CD8-positive, alpha-beta memory T cell (primary cell): ENCODE measurements around the gene DGCR8. TPM values are rescaled to one million over a fixed set of nuclear protein-coding genes. Genes with fewer than 3 reads are reported as not detected.

Source experiments
- CTCF ChIA-PET: fragments of 350-600 bp; sonication (Branson Sonifier 250); formaldehyde crosslinking; loops from one replicate; lab custom pipeline; 2021; ENCODE audit warnings: antibody characterized with exemption; lab: Charles Lee
- POLR2A ChIA-PET: fragments of 350-600 bp; sonication (Branson Sonifier 250); formaldehyde crosslinking; loops from one replicate; lab custom pipeline; 2021; ENCODE audit warnings: antibody characterized with exemption; lab: Charles Lee
- DNase-seq, 5 donors: peaks; one replicate each; pipeline versions ENCODE4 v3.0.0 to v3.0.0-alpha.2; 2020 to 2022; ENCODE audit warnings: mixed read lengths in 1 of 5
- H3K27ac ChIP-seq: one replicate; pipeline ENCODE4 v1.7.0; 2013; ENCODE audit warnings: low read depth, mild to moderate bottlenecking, low read length, moderate library complexity
- H3K27me3 ChIP-seq: 2 replicates; pipeline ENCODE4 v1.7.0; 2013; ENCODE audit warnings: low read length, mild to moderate bottlenecking; ENCODE audit not compliant: insufficient read depth, poor library complexity, severe bottlenecking
- H3K36me3 ChIP-seq: 2 replicates; pipeline ENCODE4 v1.7.0; 2013; ENCODE audit warnings: mild to moderate bottlenecking, low read length, moderate library complexity; ENCODE audit not compliant: insufficient read depth
- H3K4me1 ChIP-seq: 2 replicates; pipeline ENCODE4 v1.7.0; 2013; ENCODE audit warnings: mild to moderate bottlenecking, low read length, moderate library complexity; ENCODE audit not compliant: insufficient read depth
- H3K4me3 ChIP-seq: 2 replicates; pipeline ENCODE4 v1.7.0; 2013; ENCODE audit warnings: mild to moderate bottlenecking, low read length
- H3K9me3 ChIP-seq: 2 replicates; pipeline ENCODE4 v1.7.0; 2013; ENCODE audit warnings: mild to moderate bottlenecking, low read length
- H3K27ac Mint-ChIP-seq, 8 donors: one replicate each; pipeline ENCODE4 v1.8.0; 2020 to 2021; ENCODE audit warnings: mixed read lengths in 8 of 8, mild to moderate bottlenecking in 6 of 8, inconsistent platforms in 3 of 8, moderate library complexity in 3 of 8
- H3K27me3 Mint-ChIP-seq, 2 donors: one replicate each; pipeline ENCODE4 v1.8.0; 2020 to 2021; ENCODE audit warnings: mixed read lengths in 2 of 2, mild to moderate bottlenecking in 1 of 2, moderate library complexity in 1 of 2
- H3K36me3 Mint-ChIP-seq, 3 donors: one replicate each; pipeline ENCODE4 v1.8.0; 2020 to 2021; ENCODE audit warnings: mixed read lengths in 3 of 3, inconsistent platforms in 1 of 3, mild to moderate bottlenecking in 1 of 3
- H3K4me1 Mint-ChIP-seq, 3 donors: one replicate each; pipeline ENCODE4 v1.8.0; 2020 to 2021; ENCODE audit warnings: mixed read lengths in 3 of 3, inconsistent platforms in 1 of 3, mild to moderate bottlenecking in 1 of 3
- H3K4me3 Mint-ChIP-seq, 7 donors: one replicate each; pipeline ENCODE4 v1.8.0; 2020 to 2021; ENCODE audit warnings: mixed read lengths in 7 of 7, mild to moderate bottlenecking in 6 of 7, moderate library complexity in 4 of 7, inconsistent platforms in 2 of 7
- H3K9me3 Mint-ChIP-seq, 5 donors: one replicate each; pipeline ENCODE4 v1.8.0; 2020 to 2022; ENCODE audit warnings: mixed read lengths in 5 of 5, mild to moderate bottlenecking in 3 of 5, moderate library complexity in 2 of 5, inconsistent platforms in 1 of 5
- polyA plus RNA-seq: library from polyadenylated mRNA; unstranded; fragments of 300-500 nt; fragmentation: Illumina TruSeq; gene quantifications from one replicate; pipeline ENCODE4 v1.2.3, GENCODE V29; 2021
- total RNA-seq, 2 experiments: library from RNA; stranded (reverse); gene quantifications; one replicate each; pipeline ENCODE4 v1.2.3, GENCODE V29; 2021

The DGCR8 gene
- total and polyA plus RNA-seq, 3 experiments from 2014 or later = 10.6 to 73.8 (median 68.6) TPM

GRCh38 chr22:20107471-20107901, 27.4 kb downstream of the DGCR8 start:
- Mint-ChIP-seq H3K36me3 (peaks cover 0 to 76% (median 8%) of the 10 kb centered on the region in 3 donors), H3K27ac (peak overlapping the region in 5 of 8 donors; percentile 42 to 96 (median 82)), H3K27me3 (no peaks in the 10 kb centered on the region), H3K9me3 (no peaks in the 10 kb centered on the region), H3K4me3 (no peak overlapping the region), H3K4me1 (peaks cover 8 to 20% (median 10%) of the 10 kb centered on the region in 3 donors)
- Histone ChIP-seq H3K27me3 (no peaks in the 10 kb centered on the region), H3K4me1 (no peaks in the 10 kb centered on the region), H3K36me3 (peaks cover 64% of the 10 kb centered on the region), H3K9me3 (no peaks in the 10 kb centered on the region), H3K4me3 (no peak overlapping the region), H3K27ac (no peak overlapping the region)
- ChIA-PET POLR2A (interaction anchor here (0.6 kb wide), 2 partner anchors 36 to 468 kb away, joined by 4 read pairs; no protein-coding TSS in a partner anchor), CTCF (interaction anchor here (1.8 kb wide), 1 partner anchor 15 kb away, joined by 4 read pairs; no protein-coding TSS in a partner anchor)
- peak in 1 of 5 donors; percentile 39 for DNase-seq

DNA sequence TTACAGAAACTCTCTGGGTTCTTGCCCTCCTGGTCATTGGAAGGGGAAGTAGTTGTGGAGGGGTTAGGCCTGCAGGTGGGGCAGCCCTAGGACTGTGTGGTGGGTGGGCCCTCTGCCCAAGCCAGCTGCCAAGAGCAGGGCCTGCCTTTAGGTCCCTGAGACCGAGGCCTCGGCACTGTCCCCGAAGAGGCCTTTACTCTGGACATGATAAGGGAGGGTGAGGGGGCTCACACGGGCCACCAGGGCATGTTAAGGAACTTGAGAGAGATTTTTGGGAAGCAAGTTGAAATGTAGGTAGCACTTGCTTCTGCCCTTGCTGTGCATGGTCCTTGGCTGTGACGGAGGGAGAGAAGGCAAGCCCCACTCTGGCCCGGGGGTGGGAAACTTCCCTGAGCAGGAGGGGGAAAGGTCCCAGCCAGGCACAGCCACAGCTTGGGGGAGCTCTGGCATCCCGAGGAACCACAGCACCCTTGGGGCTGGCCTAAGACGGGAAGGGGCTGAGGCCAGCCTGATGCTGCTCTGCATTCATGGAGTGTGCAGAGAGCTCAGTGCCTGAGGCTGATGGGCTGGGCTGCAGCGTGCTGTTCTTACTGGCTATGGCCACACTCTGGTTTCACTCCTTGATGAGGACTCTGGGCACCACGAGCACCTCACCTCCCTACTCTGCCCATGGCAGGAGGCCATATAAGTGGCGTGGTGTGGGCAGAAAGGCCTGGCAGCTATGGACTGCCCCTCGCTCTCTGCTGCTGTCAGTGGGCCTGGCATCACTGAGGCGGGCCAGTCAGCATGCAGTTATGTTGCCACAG, 28.1 kb downstream of the DGCR8 start:
- Mint-ChIP-seq H3K27me3 (no peaks in the 10 kb centered on the region), H3K36me3 (peaks cover 0 to 79% (median 8%) of the 10 kb centered on the region in 3 donors), H3K9me3 (no peaks in the 10 kb centered on the region), H3K27ac (peak overlapping the region in 5 of 8 donors; percentile 42 to 96 (median 70)), H3K4me1 (peaks cover 7 to 16% (median 10%) of the 10 kb centered on the region in 3 donors), H3K4me3 (no peak overlapping the region)
- H3K27ac ChIP-seq = no peak overlapping the region
- ChIA-PET POLR2A (interaction anchor here (0.6 to 1.5 kb wide), 2 partner anchors 9 to 37 kb away, joined by 4 to 5 read pairs; partner anchors contain the start of gene TRMT2A), CTCF (interaction anchor here (0.8 to 1.8 kb wide), 2 partner anchors 16 to 21 kb away, joined by 3 to 4 read pairs; no protein-coding TSS in a partner anchor)
- H3K4me3 ChIP-seq = no peak overlapping the region
- no peaks in the 10 kb centered on the region for H3K9me3 ChIP-seq
- peak in 1 of 5 donors; percentile 38 for DNase-seq
- H3K27me3 ChIP-seq = no peaks in the 10 kb centered on the region
- no peaks in the 10 kb centered on the region for H3K4me1 ChIP-seq
- peaks cover 71% of the 10 kb centered on the region for H3K36me3 ChIP-seq

GRCh38 chr22:20108757-20109230, 28.8 kb downstream of the DGCR8 start:
- peak in 1 of 5 donors; percentile 3 for DNase-seq
- Mint-ChIP-seq H3K4me3 (no peak overlapping the region), H3K36me3 (peaks cover 0 to 80% (median 4%) of the 10 kb centered on the region in 3 donors), H3K27me3 (no peaks in the 10 kb centered on the region), H3K4me1 (peaks cover 7 to 16% (median 10%) of the 10 kb centered on the region in 3 donors), H3K27ac (peak overlapping the region in 3 of 8 donors; percentile 12 to 75 (median 70)), H3K9me3 (no peaks in the 10 kb centered on the region)
- H3K4me3 ChIP-seq = no peak overlapping the region
- H3K4me1 ChIP-seq = no peaks in the 10 kb centered on the region
- no peaks in the 10 kb centered on the region for H3K9me3 ChIP-seq
- H3K27me3 ChIP-seq = no peaks in the 10 kb centered on the region
- no peak overlapping the region for H3K27ac ChIP-seq
- ChIA-PET CTCF (interaction anchor here (0.8 to 1.8 kb wide), 2 partner anchors 17 to 20 kb away, joined by 3 to 4 read pairs; no protein-coding TSS in a partner anchor), POLR2A (interaction anchor here (1.5 kb wide), 1 partner anchor 8 kb away, joined by 5 read pairs; the partner anchor contains the start of gene TRMT2A)
- peaks cover 65% of the 10 kb centered on the region for H3K36me3 ChIP-seq

GRCh38 chr22:20109411-20110358, 29.6 kb downstream of the DGCR8 start:
- peaks cover 0 to 84% (median 3%) of the 10 kb centered on the region in 3 donors for H3K36me3 Mint-ChIP-seq
- no peak overlapping the region for H3K4me3 ChIP-seq
- no peaks in the 10 kb centered on the region for H3K27me3 Mint-ChIP-seq
- DNase-seq = peak in 1 of 5 donors; percentile 43
- no peak overlapping the region for H3K27ac ChIP-seq
- H3K27me3 ChIP-seq = no peaks in the 10 kb centered on the region
- ChIA-PET POLR2A (interaction anchor here (1.0 to 1.5 kb wide), 2 partner anchors 8 to 9 kb away, joined by 3 to 5 read pairs; partner anchors contain the start of gene TRMT2A), CTCF (interaction anchor here (0.8 to 1.2 kb wide), 2 partner anchors 14 to 19 kb away, joined by 3 to 5 read pairs; no protein-coding TSS in a partner anchor)
- H3K9me3 Mint-ChIP-seq = no peaks in the 10 kb centered on the region
- H3K4me3 Mint-ChIP-seq = no peak overlapping the region
- no peaks in the 10 kb centered on the region for H3K4me1 ChIP-seq
- no peaks in the 10 kb centered on the region for H3K9me3 ChIP-seq
- no peak overlapping the region for H3K27ac Mint-ChIP-seq
- peaks cover 69% of the 10 kb centered on the region for H3K36me3 ChIP-seq
- peaks cover 10 to 20% (median 11%) of the 10 kb centered on the region in 3 donors for H3K4me1 Mint-ChIP-seq

DNA sequence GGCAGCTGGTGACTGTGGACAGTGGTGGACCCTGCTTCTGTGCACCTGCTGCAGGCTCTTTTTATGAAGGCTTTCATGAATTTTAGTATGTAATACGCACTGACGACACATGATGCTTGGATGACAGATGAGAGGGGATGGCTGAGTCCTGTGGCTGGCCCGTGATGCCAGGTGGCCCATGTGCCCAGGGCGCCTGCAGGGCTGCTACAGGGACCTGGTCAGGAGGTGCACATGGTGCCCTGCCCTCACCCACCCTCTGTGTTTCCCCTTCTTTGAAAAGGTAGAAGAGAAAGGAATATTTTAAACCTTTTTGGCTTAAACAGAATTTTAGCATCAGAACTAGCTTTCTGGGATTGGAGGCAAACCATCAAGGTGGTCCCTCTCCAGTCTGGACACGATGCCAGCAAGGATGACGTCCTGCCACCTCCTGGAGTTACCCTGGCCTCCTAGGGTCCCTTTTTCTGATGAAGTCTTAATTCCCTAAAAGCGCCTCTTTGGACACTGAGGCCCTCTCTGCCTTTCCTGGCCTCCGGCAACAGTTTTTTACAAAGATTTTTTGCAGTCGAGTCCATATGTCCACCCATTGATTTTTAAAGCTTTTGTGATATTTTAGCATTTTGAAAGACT, 30.4 kb downstream of the DGCR8 start:
- peaks cover 66% of the 10 kb centered on the region for H3K36me3 ChIP-seq
- no peaks in the 10 kb centered on the region for H3K9me3 ChIP-seq
- peak overlapping the region in 6 of 8 donors; percentile 9 to 86 (median 77) for H3K27ac Mint-ChIP-seq
- no peaks in the 10 kb centered on the region for H3K27me3 ChIP-seq
- no peaks in the 10 kb centered on the region for H3K9me3 Mint-ChIP-seq
- H3K4me3 ChIP-seq = no peak overlapping the region
- H3K27me3 Mint-ChIP-seq = no peaks in the 10 kb centered on the region
- H3K27ac ChIP-seq = no peak overlapping the region
- no peak for DNase-seq
- CTCF ChIA-PET = interaction anchor here (0.9 to 1.5 kb wide), 6 partner anchors 9 to 255 kb away, joined by 3 to 7 read pairs (median 3); no protein-coding TSS in a partner anchor
- H3K4me3 Mint-ChIP-seq = no peak overlapping the region
- peaks cover 0 to 84% (median 5%) of the 10 kb centered on the region in 3 donors for H3K36me3 Mint-ChIP-seq
- peaks cover 14 to 25% (median 15%) of the 10 kb centered on the region in 3 donors for H3K4me1 Mint-ChIP-seq
- POLR2A ChIA-PET = interaction anchor here (1.0 kb wide), 1 partner anchor 10 kb away, joined by 3 read pairs; no protein-coding TSS in a partner anchor
- H3K4me1 ChIP-seq = peaks cover 3% of the 10 kb centered on the region

DNA sequence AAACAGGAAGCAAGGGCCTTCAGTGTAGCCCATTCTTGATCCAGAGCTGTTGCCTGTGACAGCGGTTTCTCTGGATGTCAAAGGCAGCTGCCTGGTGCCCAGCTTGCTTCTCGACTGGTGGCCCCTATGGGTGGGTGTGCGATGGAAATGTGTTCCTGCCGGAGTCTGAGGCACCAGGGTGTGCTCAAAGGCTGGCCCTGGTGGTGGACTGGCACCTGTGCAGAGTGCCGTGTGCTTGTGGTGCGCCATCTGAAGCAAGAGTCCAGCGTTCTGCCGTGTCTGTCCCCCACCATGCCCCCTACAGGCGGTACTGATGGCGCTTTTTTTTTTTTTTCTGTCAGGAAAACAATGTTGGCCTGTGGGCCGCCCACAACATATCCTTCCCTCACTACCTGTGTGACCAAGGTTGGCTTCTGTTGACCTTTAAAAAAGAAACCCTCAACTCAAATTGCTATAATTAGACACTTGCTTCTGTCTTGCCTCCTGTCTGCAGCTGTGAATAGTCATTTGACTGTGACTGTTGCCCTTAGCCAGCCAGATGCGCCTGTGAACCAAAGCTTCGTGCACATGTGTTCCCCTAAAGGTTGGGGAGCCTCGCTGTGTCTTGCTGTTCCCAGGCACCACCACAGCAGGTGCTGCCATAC, 31.1 kb downstream of the DGCR8 start:
- H3K27me3 ChIP-seq = no peaks in the 10 kb centered on the region
- peak overlapping the region in 1 of 7 donors; percentile 3 for H3K4me3 Mint-ChIP-seq
- H3K4me1 ChIP-seq = peaks cover 10% of the 10 kb centered on the region
- peak overlapping the region; percentile 63 to 86 (median 78) for H3K27ac Mint-ChIP-seq
- no peak overlapping the region for H3K27ac ChIP-seq
- ChIA-PET POLR2A (interaction anchor here (1.0 to 1.1 kb wide), 2 partner anchors 10 kb away, joined by 3 read pairs; no protein-coding TSS in a partner anchor), CTCF (interaction anchor here (0.9 to 1.5 kb wide), 6 partner anchors 10 to 255 kb away, joined by 3 to 7 read pairs (median 3); no protein-coding TSS in a partner anchor)
- peaks cover 14 to 27% (median 15%) of the 10 kb centered on the region in 3 donors for H3K4me1 Mint-ChIP-seq
- H3K9me3 Mint-ChIP-seq = no peaks in the 10 kb centered on the region
- peaks cover 66% of the 10 kb centered on the region for H3K36me3 ChIP-seq
- peak in 3 of 5 donors; percentile 35 to 57 (median 39) for DNase-seq
- peaks cover 0 to 78% (median 5%) of the 10 kb centered on the region in 3 donors for H3K36me3 Mint-ChIP-seq
- H3K9me3 ChIP-seq = no peaks in the 10 kb centered on the region
- H3K4me3 ChIP-seq = no peak overlapping the region
- H3K27me3 Mint-ChIP-seq = no peaks in the 10 kb centered on the region
